HG02981 (cell line): ENCODE data around the gene ACOT13.
"Not testable (repeated sequence)": the region's sequence is repeated elsewhere in the genome, so short reads cannot be mapped to it uniquely, and the experiment has no call there.

Experiments used
- ATAC-seq: cut with Tn5 transposase; IDR thresholded peaks from one replicate; pipeline ENCODE4 v1.9.1; 2021; ENCODE audit warnings: mild to moderate bottlenecking, moderate library complexity; ENCODE audit not compliant: unreplicated experiment

The ACOT13 gene

GRCh38 chr6:24691550-24691949 is 24.7 kb downstream of the ACOT13 start:
- ATAC-seq, result no peak

GRCh38 chr6:24692003-24692402 is 25.1 kb downstream of the ACOT13 start:
- no peak for ATAC-seq

- no peak for ATAC-seq
Measured at GRCh38 chr6:24692415-24692814, 25.5 kb downstream of the ACOT13 start.

GRCh38 chr6:24692848-24693592 is 26.1 kb downstream of the ACOT13 start:
- no peak for ATAC-seq

GRCh38 chr6:24694198-24694597 is 27.3 kb downstream of the ACOT13 start:
- no peak for ATAC-seq

GRCh38 chr6:24695635-24696034 is 28.8 kb downstream of the ACOT13 start:
- ATAC-seq, result not testable (repeated sequence)

- ATAC-seq, result no peak
Measured at GRCh38 chr6:24696097-24696496, 29.2 kb downstream of the ACOT13 start.

GRCh38 chr6:24699521-24700359 is 32.9 kb downstream of the ACOT13 start:
- no peak for ATAC-seq

GRCh38 chr6:24702720-24703282 is 35.9 kb downstream of the ACOT13 start:
- ATAC-seq, result no peak

- no peak for ATAC-seq
Measured at GRCh38 chr6:24704468-24704867, 37.6 kb downstream of the ACOT13 start.

- no peak for ATAC-seq
Measured at GRCh38 chr6:24708612-24709011, 41.7 kb downstream of the ACOT13 start.

- no peak for ATAC-seq
Measured at GRCh38 chr6:24709014-24709711, 42.3 kb downstream of the ACOT13 start.

GRCh38 chr6:24710519-24711303 is 43.8 kb downstream of the ACOT13 start:
- no peak for ATAC-seq

GRCh38 chr6:24716602-24717148 is 49.8 kb downstream of the ACOT13 start:
- not testable (repeated sequence) for ATAC-seq

- no peak for ATAC-seq
Measured at GRCh38 chr6:24718449-24719124, 51.7 kb downstream of the ACOT13 start.

GRCh38 chr6:24719125-24719971 is 52.5 kb downstream of the ACOT13 start, which contains the start of gene C6orf62:
Gene C6orf62, minus strand, starts transcription at chr6:24719154. Its CDS starts 486 bp downstream, at chr6:24718668.
- no peak for ATAC-seq

- no peak for ATAC-seq
Measured at GRCh38 chr6:24720131-24720603, 53.3 kb downstream of the ACOT13 start.
